Right atrium auricular region (tissue), 2 donors: ENCODE data around the gene ARMC10. TPM values are rescaled to one million over a fixed set of nuclear protein-coding genes. Genes with fewer than 3 reads are reported as not detected.
"Not testable (repeated sequence)": the region's sequence is repeated elsewhere in the genome, so short reads cannot be mapped to it uniquely, and the experiment has no call there.

Experiments
- DNase-seq: peaks from one replicate; pipeline ENCODE4 v3.0.0-alpha.2; 2019; ENCODE audit warnings: low spot score
- H3K27ac ChIP-seq, 2 donors: fragments of 200-600 bp; sonication (generic); 1 replicate in 1 of 2; 2 replicates in 1 of 2; pipeline ENCODE4 v1.5.1; 2016 to 2019
- H3K27me3 ChIP-seq, 2 donors: fragments of 200-600 bp; sonication (generic); one replicate each; pipeline versions ENCODE4 v1.5.1 to v1.6.0; 2017 to 2019
- H3K36me3 ChIP-seq: fragments of 200-600 bp; sonication (generic); one replicate; pipeline ENCODE4 v1.5.1; 2016
- H3K4me1 ChIP-seq, 2 donors: fragments of 200-600 bp; sonication (generic); one replicate each; pipeline versions ENCODE4 v1.5.1 to v1.6.0; 2017 to 2019
- H3K4me3 ChIP-seq, 2 donors: fragments of 200-600 bp; sonication (generic); 1 replicate in 1 of 2; 2 replicates in 1 of 2; pipeline ENCODE4 v1.5.1; 2017 to 2019; ENCODE audit warnings: mild to moderate bottlenecking in 1 of 2, moderate library complexity in 1 of 2
- H3K9me3 ChIP-seq, 2 donors: fragments of 200-600 bp; sonication (generic); one replicate each; pipeline ENCODE4 v1.5.1; 2019
- total RNA-seq, 2 donors: library from RNA; depleted of rRNA; stranded (reverse); fragments of >200 nt; gene quantifications; one replicate each; pipeline ENCODE4 v1.1.0, GENCODE V29; 2016
- TF ChIP-seq, protein P1 (sequence below), 2 donors: fragments of 200-600 bp; sonication (generic); IDR thresholded peaks; one replicate each; pipeline ENCODE4 v1.5.1; 2019; ENCODE audit warnings: antibody characterized with exemption in 2 of 2

Gene ARMC10
- 10 to 100 TPM; 11.6 to 20.2 TPM for total RNA-seq

- Histone ChIP-seq H3K36me3 (no peaks in the 10 kb centered on the region), H3K27ac (peak within 1 kb of the TSS; percentile 86 to 89), H3K4me1 (peaks cover 0 to 18% of the 10 kb centered on the region in 2 donors), H3K9me3 (no peaks in the 10 kb centered on the region), H3K4me3 (peak within 1 kb of the TSS; percentile 74 to 75), H3K27me3 (no peaks in the 10 kb centered on the region)
- TF ChIP-seq, protein P1, sequence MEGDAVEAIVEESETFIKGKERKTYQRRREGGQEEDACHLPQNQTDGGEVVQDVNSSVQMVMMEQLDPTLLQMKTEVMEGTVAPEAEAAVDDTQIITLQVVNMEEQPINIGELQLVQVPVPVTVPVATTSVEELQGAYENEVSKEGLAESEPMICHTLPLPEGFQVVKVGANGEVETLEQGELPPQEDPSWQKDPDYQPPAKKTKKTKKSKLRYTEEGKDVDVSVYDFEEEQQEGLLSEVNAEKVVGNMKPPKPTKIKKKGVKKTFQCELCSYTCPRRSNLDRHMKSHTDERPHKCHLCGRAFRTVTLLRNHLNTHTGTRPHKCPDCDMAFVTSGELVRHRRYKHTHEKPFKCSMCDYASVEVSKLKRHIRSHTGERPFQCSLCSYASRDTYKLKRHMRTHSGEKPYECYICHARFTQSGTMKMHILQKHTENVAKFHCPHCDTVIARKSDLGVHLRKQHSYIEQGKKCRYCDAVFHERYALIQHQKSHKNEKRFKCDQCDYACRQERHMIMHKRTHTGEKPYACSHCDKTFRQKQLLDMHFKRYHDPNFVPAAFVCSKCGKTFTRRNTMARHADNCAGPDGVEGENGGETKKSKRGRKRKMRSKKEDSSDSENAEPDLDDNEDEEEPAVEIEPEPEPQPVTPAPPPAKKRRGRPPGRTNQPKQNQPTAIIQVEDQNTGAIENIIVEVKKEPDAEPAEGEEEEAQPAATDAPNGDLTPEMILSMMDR (IDR thresholded peaks at IDR 0.05) = peak; percentile 12 to 47
- peak; percentile 89 for DNase-seq
Measured at GRCh38 chr7:103074519-103075336, at the start of gene ARMC10, which contains the start of gene FBXL13. TSS of gene ARMC10 (plus strand) at chr7:103075140. CDS start at chr7:103075273, 133 bp downstream. TSS of gene FBXL13 (minus strand) at chr7:103074796.

- H3K27ac ChIP-seq = no peak overlapping the region
- H3K4me1 ChIP-seq = no peaks in the 10 kb centered on the region
- no peaks in the 10 kb centered on the region for H3K9me3 ChIP-seq
- no peak for DNase-seq
- H3K27me3 ChIP-seq = no peaks in the 10 kb centered on the region
- TF ChIP-seq, protein P1 (IDR thresholded peaks at IDR 0.05) = no peak
- no peaks in the 10 kb centered on the region for H3K36me3 ChIP-seq
- H3K4me3 ChIP-seq = no peak overlapping the region
Measured at GRCh38 chr7:103025341-103025740, 49.6 kb upstream of the ARMC10 start.

GRCh38 chr7:103031024-103031423 lies 43.9 kb upstream of the ARMC10 start:
- no peak for DNase-seq

GRCh38 chr7:103031781-103032180 lies 43.2 kb upstream of the ARMC10 start:
- Histone ChIP-seq H3K27ac (no peak overlapping the region), H3K4me1 (no peaks in the 10 kb centered on the region), H3K27me3 (no peaks in the 10 kb centered on the region), H3K36me3 (no peaks in the 10 kb centered on the region), H3K4me3 (no peak overlapping the region), H3K9me3 (no peaks in the 10 kb centered on the region)
- no peak for DNase-seq
- TF ChIP-seq, protein P1 (IDR thresholded peaks at IDR 0.05) = no peak

More at GRCh38 chr7:103031024-103031423, 43.9 kb upstream of the ARMC10 start:
- TF ChIP-seq, protein P1 (IDR thresholded peaks at IDR 0.05) = no peak
- Histone ChIP-seq H3K27me3 (no peaks in the 10 kb centered on the region), H3K27ac (no peak overlapping the region), H3K36me3 (no peaks in the 10 kb centered on the region), H3K4me1 (no peaks in the 10 kb centered on the region), H3K4me3 (no peak overlapping the region), H3K9me3 (no peaks in the 10 kb centered on the region)

- H3K27ac ChIP-seq = not testable (repeated sequence)
Measured at GRCh38 chr7:103034318-103034717, 40.6 kb upstream of the ARMC10 start.

GRCh38 chr7:103037476-103037822 lies 37.5 kb upstream of the ARMC10 start:
- Histone ChIP-seq H3K27ac (no peak overlapping the region), H3K4me3 (no peak overlapping the region), H3K9me3 (no peaks in the 10 kb centered on the region), H3K36me3 (no peaks in the 10 kb centered on the region), H3K4me1 (no peaks in the 10 kb centered on the region), H3K27me3 (no peaks in the 10 kb centered on the region)
- no peak for DNase-seq
- TF ChIP-seq, protein P1 (IDR thresholded peaks at IDR 0.05) = no peak

More at GRCh38 chr7:103034318-103034717, 40.6 kb upstream of the ARMC10 start:
- not testable (repeated sequence) for DNase-seq, H3K36me3 ChIP-seq, H3K27me3 ChIP-seq, H3K9me3 ChIP-seq, H3K4me3 ChIP-seq, H3K4me1 ChIP-seq

GRCh38 chr7:103037823-103038739 lies 36.9 kb upstream of the ARMC10 start:
- H3K36me3 ChIP-seq, H3K27ac ChIP-seq, H3K27me3 ChIP-seq, DNase-seq, H3K4me3 ChIP-seq, H3K4me1 ChIP-seq, H3K9me3 ChIP-seq: not testable (repeated sequence)

- peaks cover 0 to 10% of the 10 kb centered on the region in 2 donors for H3K9me3 ChIP-seq
- H3K27me3 ChIP-seq, H3K4me1 ChIP-seq, DNase-seq, H3K4me3 ChIP-seq, H3K36me3 ChIP-seq, H3K27ac ChIP-seq: not testable (repeated sequence)
Measured at GRCh38 chr7:103041815-103042214, 33.1 kb upstream of the ARMC10 start.
